ENCODE data around the gene FAM219A.

DNA sequence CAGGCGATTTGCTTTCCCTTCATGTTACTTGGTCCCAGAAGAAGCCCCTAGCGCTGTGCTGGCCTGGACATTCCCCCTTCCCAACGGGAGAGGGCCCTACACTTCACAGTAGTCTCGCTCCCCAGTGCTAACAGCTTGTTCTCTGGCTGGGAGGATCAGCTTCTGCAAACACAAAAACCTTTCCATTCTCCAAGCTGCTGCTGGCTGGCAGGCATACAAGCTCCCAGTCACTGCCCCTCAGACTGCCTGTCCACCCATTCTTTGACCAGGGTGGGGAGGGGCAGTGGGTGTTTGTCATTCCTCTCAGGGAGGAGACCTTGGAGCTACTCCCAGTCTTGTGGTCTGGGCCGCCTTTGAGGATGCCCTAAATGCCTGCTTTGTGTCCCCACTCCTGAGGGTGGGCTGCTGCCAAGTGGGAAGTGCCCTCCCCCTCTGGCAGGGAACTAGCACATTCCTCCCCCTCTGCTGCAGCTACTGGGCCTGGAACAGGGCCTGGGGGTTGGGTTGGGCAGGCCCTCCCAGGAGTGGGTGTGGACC lies 43.6 kb upstream of the FAM219A start:
- TF ChIP-seq ZNF384 (IDR thresholded peaks at IDR 0.05) (no peak), HDGF (IDR thresholded peaks at IDR 0.05; ENCODE audit: borderline replicate concordance) (no peak), ELF4 (IDR thresholded peaks at IDR 0.05) (no peak), SP1 (IDR thresholded peaks at IDR 0.05) (no peak), SUZ12 (IDR thresholded peaks at IDR 0.05) (no peak), FOXM1 (IDR thresholded peaks at IDR 0.05; ENCODE audit: borderline replicate concordance) (no peak), TARDBP (IDR thresholded peaks at IDR 0.05) (no peak), FOXA1 (IDR thresholded peaks at IDR 0.05) (no peak), PKNOX1 (IDR thresholded peaks at IDR 0.05) (no peak)
